ENCODE measurements around the gene SPRR1A.

SPRR1A gene

GRCh38 chr1:153028766-153029165, 44.9 kb downstream of the SPRR1A start:
- DNase-seq (ENCODE audit: low spot score): no peak

- no peak for DNase-seq (ENCODE audit: low spot score)
These were observed 47.0 kb downstream of the SPRR1A start, which contains the start of gene SPRR1B for GRCh38 chr1:153030895-153031294. Gene SPRR1B (plus strand): TSS chr1:153031203. CDS start chr1:153032346, 1,143 bp downstream.

GRCh38 chr1:153032073-153032472, 48.2 kb downstream of the SPRR1A start:
- no peak for DNase-seq (ENCODE audit: low spot score)

GRCh38 chr1:153032677-153033308, 48.9 kb downstream of the SPRR1A start:
- no peak for DNase-seq (ENCODE audit: low spot score)

GRCh38 chr1:153035211-153035610, 51.3 kb downstream of the SPRR1A start:
- no peak for DNase-seq (ENCODE audit: low spot score)

Data from kidney capillary endothelial cell (primary cell).